Esophagus (tissue), 2 donors: Measurements from ENCODE around the gene TP73. TPM values are rescaled to one million over a fixed set of nuclear protein-coding genes. Genes with fewer than 3 reads are reported as not detected.
A peak's percentile ranks its signal among the peaks of the same experiment; 100 is the strongest.
"Not testable (repeated sequence)": the region's sequence is repeated elsewhere in the genome, so short reads cannot be mapped to it uniquely, and the experiment has no call there.

Source experiments
- H3K27ac ChIP-seq, 2 donors: one replicate each; pipeline ENCODE4 v1.5.1; 2013; ENCODE audit warnings: low read depth in 2 of 2, mild to moderate bottlenecking in 2 of 2, inconsistent platforms in 1 of 2, low read length in 1 of 2, moderate library complexity in 1 of 2
- H3K27me3 ChIP-seq, 2 donors: one replicate each; pipeline ENCODE4 v1.6.1; 2013; ENCODE audit warnings: low read length in 2 of 2, control low read depth in 1 of 2, mild to moderate bottlenecking in 1 of 2; ENCODE audit not compliant: insufficient read depth in 2 of 2, control insufficient read depth in 1 of 2
- H3K36me3 ChIP-seq, 2 donors: one replicate each; pipeline ENCODE4 v1.6.1; 2013; ENCODE audit warnings: low read length in 1 of 2; ENCODE audit not compliant: control insufficient read depth in 2 of 2, insufficient read depth in 2 of 2
- H3K4me1 ChIP-seq, 2 donors: one replicate each; pipeline ENCODE4 v1.6.1; 2013; ENCODE audit warnings: low read length in 1 of 2; ENCODE audit not compliant: control insufficient read depth in 2 of 2, insufficient read depth in 2 of 2
- H3K4me3 ChIP-seq, 2 donors: one replicate each; pipeline ENCODE4 v1.5.1; 2013; ENCODE audit warnings: low read length in 2 of 2, mild to moderate bottlenecking in 2 of 2, low read depth in 1 of 2, moderate library complexity in 1 of 2
- H3K9me3 ChIP-seq, 2 donors: one replicate each; pipeline ENCODE4 v1.6.1; 2013; ENCODE audit warnings: mild to moderate bottlenecking in 2 of 2, low read depth in 1 of 2, low read length in 1 of 2, moderate library complexity in 1 of 2; ENCODE audit not compliant: control insufficient read depth in 2 of 2, insufficient read depth in 1 of 2
- WGBS, 2 donors: extraction: QIAGEN DNeasy Blood & Tissue Kit; methylation state at CpG; one replicate each; pipeline ENCODE4 v1.1.7; 2013; 5-methylcytosine and 5-hydroxymethylcytosine counted together
- polyA plus RNA-seq, 2 donors: library from polyadenylated mRNA; stranded (reverse); fragments of 200-250 nt; gene quantifications; one replicate each; pipeline ENCODE4 v1.2.3, GENCODE V29; 2013
- donor health status: healthy with polysubstance abuse.
- donor health status: Bipolar disorder and iron deficiency.

Gene TP73
- polyA plus RNA-seq, 2 donors = 3.5 to 6.0 TPM

GRCh38 chr1:3744646-3745045 lies 92.3 kb downstream of the TP73 start:
- WGBS, 2 donors = 92 to 93% methylated on average over 10 of the region's 10 CpGs
- peaks cover 4 to 9% of the 10 kb centered on the region in 2 donors for H3K4me1 ChIP-seq
- no peak overlapping the region for H3K4me3 ChIP-seq
- peaks cover 0 to 25% of the 10 kb centered on the region in 2 donors for H3K36me3 ChIP-seq
- no peaks in the 10 kb centered on the region for H3K27me3 ChIP-seq
- no peaks in the 10 kb centered on the region for H3K9me3 ChIP-seq
- no peak overlapping the region for H3K27ac ChIP-seq

GRCh38 chr1:3745071-3745470 lies 92.8 kb downstream of the TP73 start:
- H3K4me1 ChIP-seq = peaks cover 4 to 9% of the 10 kb centered on the region in 2 donors
- no peaks in the 10 kb centered on the region for H3K9me3 ChIP-seq
- WGBS, 2 donors = 92 to 97% methylated on average over 12 of the region's 12 CpGs
- H3K27ac ChIP-seq = no peak overlapping the region
- H3K36me3 ChIP-seq = peaks cover 0 to 23% of the 10 kb centered on the region in 2 donors
- H3K27me3 ChIP-seq = no peaks in the 10 kb centered on the region
- no peak overlapping the region for H3K4me3 ChIP-seq

- H3K4me1 ChIP-seq = peaks cover 4 to 9% of the 10 kb centered on the region in 2 donors
- H3K9me3 ChIP-seq = no peaks in the 10 kb centered on the region
- 80% methylated on average over 25 of the region's 25 CpGs for WGBS, 2 donors
- no peak overlapping the region for H3K4me3 ChIP-seq
- no peak overlapping the region for H3K27ac ChIP-seq
- peaks cover 0 to 19% of the 10 kb centered on the region in 2 donors for H3K36me3 ChIP-seq
- H3K27me3 ChIP-seq = no peaks in the 10 kb centered on the region
These were observed 93.5 kb downstream of the TP73 start for GRCh38 chr1:3745590-3746381.

- peak overlapping the region in 1 of 2 donors; percentile 66 for H3K27ac ChIP-seq
- peaks cover 4 to 9% of the 10 kb centered on the region in 2 donors for H3K4me1 ChIP-seq
- 16 to 26% methylated on average over 35 of the region's 35 CpGs for WGBS, 2 donors
- H3K27me3 ChIP-seq = no peaks in the 10 kb centered on the region
- peaks cover 0 to 18% of the 10 kb centered on the region in 2 donors for H3K36me3 ChIP-seq
- no peaks in the 10 kb centered on the region for H3K9me3 ChIP-seq
- peak overlapping the region; percentile 63 to 66 for H3K4me3 ChIP-seq
These were observed 94.1 kb downstream of the TP73 start for GRCh38 chr1:3746389-3746829.

GRCh38 chr1:3746830-3747521 lies 94.7 kb downstream of the TP73 start:
- Histone ChIP-seq H3K4me3 (peak overlapping the region; percentile 63 to 66), H3K27me3 (no peaks in the 10 kb centered on the region), H3K4me1 (peaks cover 4 to 9% of the 10 kb centered on the region in 2 donors), H3K9me3 (no peaks in the 10 kb centered on the region), H3K36me3 (peaks cover 0 to 13% of the 10 kb centered on the region in 2 donors), H3K27ac (peak overlapping the region; percentile 40 to 66)
- WGBS, 2 donors = 2 to 3% methylated on average over 63 to 73 of the region's 73 CpGs

- Histone ChIP-seq H3K27ac (peak overlapping the region in 1 of 2 donors; percentile 66), H3K9me3 (no peaks in the 10 kb centered on the region), H3K36me3 (peaks cover 0 to 8% of the 10 kb centered on the region in 2 donors), H3K27me3 (no peaks in the 10 kb centered on the region), H3K4me3 (peak overlapping the region; percentile 63 to 66), H3K4me1 (peaks cover 4 to 9% of the 10 kb centered on the region in 2 donors)
- 33 to 35% methylated on average over 6 of the region's 6 CpGs for WGBS, 2 donors
These were observed 95.2 kb downstream of the TP73 start for GRCh38 chr1:3747522-3747848.

GRCh38 chr1:3747903-3748302 lies 95.6 kb downstream of the TP73 start:
- Histone ChIP-seq H3K4me3 (no peak overlapping the region), H3K4me1 (peaks cover 4 to 7% of the 10 kb centered on the region in 2 donors), H3K36me3 (peaks cover 0 to 4% of the 10 kb centered on the region in 2 donors), H3K9me3 (no peaks in the 10 kb centered on the region), H3K27ac (no peak overlapping the region), H3K27me3 (no peaks in the 10 kb centered on the region)
- 68 to 72% methylated on average over 13 of the region's 13 CpGs for WGBS, 2 donors

- H3K27ac ChIP-seq, H3K4me1 ChIP-seq, H3K36me3 ChIP-seq, H3K4me3 ChIP-seq, H3K9me3 ChIP-seq, H3K27me3 ChIP-seq: not testable (repeated sequence)
- WGBS, 2 donors = 70 to 80% methylated on average over 15 of the region's 15 CpGs
These were observed 96.1 kb downstream of the TP73 start for GRCh38 chr1:3748316-3748900.

- Histone ChIP-seq H3K27me3 (no peaks in the 10 kb centered on the region), H3K4me1 (peaks cover 4 to 6% of the 10 kb centered on the region in 2 donors), H3K9me3 (no peaks in the 10 kb centered on the region), H3K36me3 (peaks cover 0 to 3% of the 10 kb centered on the region in 2 donors), H3K27ac (no peak overlapping the region), H3K4me3 (no peak overlapping the region)
- 69 to 70% methylated on average over 5 of the region's 5 CpGs for WGBS, 2 donors
These were observed 97.2 kb downstream of the TP73 start for GRCh38 chr1:3749512-3749911.
